ENCODE data around the gene FNDC3A.

Gene FNDC3A

GRCh38 chr13:48975856-48976575, at the start of gene FNDC3A:
TSS of gene FNDC3A (plus strand) at chr13:48975912. CDS start at chr13:49006191, 30,279 bp downstream.
- DNase-seq (ENCODE audit: low spot score): peak; percentile 88

- DNase-seq (ENCODE audit: low spot score): no peak
Observed at GRCh38 chr13:48928757-48929430, 46.8 kb upstream of the FNDC3A start.

- DNase-seq (ENCODE audit: low spot score): no peak
Observed at GRCh38 chr13:48930918-48931317, 44.8 kb upstream of the FNDC3A start.

GRCh38 chr13:48938308-48938943, 37.3 kb upstream of the FNDC3A start:
- DNase-seq (ENCODE audit: low spot score): no peak

GRCh38 chr13:48939728-48940127, 36.0 kb upstream of the FNDC3A start:
- no peak for DNase-seq (ENCODE audit: low spot score)

- DNase-seq (ENCODE audit: low spot score): no peak
Observed at GRCh38 chr13:48942131-48942530, 33.6 kb upstream of the FNDC3A start.

- DNase-seq (ENCODE audit: low spot score): no peak
Observed at GRCh38 chr13:48944221-48944620, 31.5 kb upstream of the FNDC3A start.

GRCh38 chr13:48945626-48946025, 30.1 kb upstream of the FNDC3A start:
- DNase-seq (ENCODE audit: low spot score): no peak

- DNase-seq (ENCODE audit: low spot score): no peak
Observed at GRCh38 chr13:48946163-48946562, 29.5 kb upstream of the FNDC3A start.

GRCh38 chr13:48949566-48950500, 25.9 kb upstream of the FNDC3A start:
- DNase-seq (ENCODE audit: low spot score): no peak

- DNase-seq (ENCODE audit: low spot score): peak; percentile 96
Observed at GRCh38 chr13:48950501-48950875, 25.2 kb upstream of the FNDC3A start.

GRCh38 chr13:48954081-48954480, 21.6 kb upstream of the FNDC3A start:
- DNase-seq (ENCODE audit: low spot score): no peak

GRCh38 chr13:48955536-48955935, 20.2 kb upstream of the FNDC3A start:
- DNase-seq (ENCODE audit: low spot score): no peak

- DNase-seq (ENCODE audit: low spot score): no peak
Observed at GRCh38 chr13:48961379-48961778, 14.3 kb upstream of the FNDC3A start.

- DNase-seq (ENCODE audit: low spot score): no peak
Observed at GRCh38 chr13:48962281-48962680, 13.4 kb upstream of the FNDC3A start.

GRCh38 chr13:48965736-48966135, 10.0 kb upstream of the FNDC3A start:
- DNase-seq (ENCODE audit: low spot score): no peak

GRCh38 chr13:48969685-48970084, 6.0 kb upstream of the FNDC3A start:
- DNase-seq (ENCODE audit: low spot score): no peak

GRCh38 chr13:48973845-48974431, 1.8 kb upstream of the FNDC3A start:
- no peak for DNase-seq (ENCODE audit: low spot score)

- peak; percentile 71 for DNase-seq (ENCODE audit: low spot score)
Observed at GRCh38 chr13:48975101-48975855, 434 bp upstream of the FNDC3A start.

- peak; percentile 90 for DNase-seq (ENCODE audit: low spot score)
Observed at GRCh38 chr13:48976576-48977285, 1.0 kb downstream of the FNDC3A start.

Measured in SW480 (cell line).